Astrocyte (in vitro differentiated cells and primary cell): ENCODE data around the gene FRMD4A.

Experiments used
- CTCF ChIP-seq: IDR thresholded peaks from 2 replicates; pipeline ENCODE4 v1.5.1; 2011; ENCODE audit warnings: low read depth, mild to moderate bottlenecking, inconsistent platforms, low read length, moderate library complexity; ENCODE audit not compliant: insufficient read depth
- EZH2 ChIP-seq: IDR thresholded peaks from 2 replicates; pipeline ENCODE4 v1.6.1; 2012; ENCODE audit warnings: mild to moderate bottlenecking, low read length, inconsistent platforms; ENCODE audit not compliant: insufficient read depth

GRCh38 chr10:13681960-13682359 is 648.8 kb downstream of the FRMD4A start:
- TF ChIP-seq CTCF (no peak), EZH2 (no peak)
